ENCODE data around the gene ZNRF3.
"Not testable (repeated sequence)": the region's sequence is repeated elsewhere in the genome, so short reads cannot be mapped to it uniquely, and the experiment has no call there.

The ZNRF3 gene

GRCh38 chr22:28907311-28908008 lies 24.1 kb downstream of the ZNRF3 start:
- TF ChIP-seq, protein P1, sequence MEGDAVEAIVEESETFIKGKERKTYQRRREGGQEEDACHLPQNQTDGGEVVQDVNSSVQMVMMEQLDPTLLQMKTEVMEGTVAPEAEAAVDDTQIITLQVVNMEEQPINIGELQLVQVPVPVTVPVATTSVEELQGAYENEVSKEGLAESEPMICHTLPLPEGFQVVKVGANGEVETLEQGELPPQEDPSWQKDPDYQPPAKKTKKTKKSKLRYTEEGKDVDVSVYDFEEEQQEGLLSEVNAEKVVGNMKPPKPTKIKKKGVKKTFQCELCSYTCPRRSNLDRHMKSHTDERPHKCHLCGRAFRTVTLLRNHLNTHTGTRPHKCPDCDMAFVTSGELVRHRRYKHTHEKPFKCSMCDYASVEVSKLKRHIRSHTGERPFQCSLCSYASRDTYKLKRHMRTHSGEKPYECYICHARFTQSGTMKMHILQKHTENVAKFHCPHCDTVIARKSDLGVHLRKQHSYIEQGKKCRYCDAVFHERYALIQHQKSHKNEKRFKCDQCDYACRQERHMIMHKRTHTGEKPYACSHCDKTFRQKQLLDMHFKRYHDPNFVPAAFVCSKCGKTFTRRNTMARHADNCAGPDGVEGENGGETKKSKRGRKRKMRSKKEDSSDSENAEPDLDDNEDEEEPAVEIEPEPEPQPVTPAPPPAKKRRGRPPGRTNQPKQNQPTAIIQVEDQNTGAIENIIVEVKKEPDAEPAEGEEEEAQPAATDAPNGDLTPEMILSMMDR (IDR thresholded peaks at IDR 0.05): no peak
- Histone ChIP-seq H3K4me3 (no peak overlapping the region), H3K27ac (no peak overlapping the region)
- no peak for DNase-seq (ENCODE audit: low spot score)

DNA sequence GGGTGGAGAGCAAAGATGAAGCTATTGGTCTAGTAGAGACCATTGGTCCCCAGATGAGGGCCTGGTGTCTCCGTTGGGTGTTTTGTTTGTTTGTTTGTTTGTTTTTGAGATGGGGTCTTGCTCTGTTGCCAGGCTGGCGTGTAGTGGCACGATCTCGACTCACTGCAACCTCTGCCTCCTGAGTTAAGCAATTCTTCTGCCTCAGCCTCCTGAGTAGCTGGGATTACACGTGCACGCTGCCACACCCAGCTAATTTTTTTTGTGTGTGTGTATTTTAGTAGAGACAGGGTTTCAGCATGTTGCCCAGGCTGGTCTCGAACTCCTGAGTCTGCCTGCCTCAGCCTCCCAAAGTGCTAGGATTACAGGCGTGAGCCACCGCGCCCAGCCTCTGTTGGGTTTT lies 25.4 kb downstream of the ZNRF3 start:
- H3K27ac ChIP-seq; DNase-seq (ENCODE audit: low spot score); H3K4me3 ChIP-seq: not testable (repeated sequence)

GRCh38 chr22:28909375-28909774 lies 26.0 kb downstream of the ZNRF3 start:
- H3K4me3 ChIP-seq: no peak overlapping the region
- no peak overlapping the region for H3K27ac ChIP-seq
- DNase-seq (ENCODE audit: low spot score): no peak
- TF ChIP-seq, protein P1 (IDR thresholded peaks at IDR 0.05): no peak

DNA sequence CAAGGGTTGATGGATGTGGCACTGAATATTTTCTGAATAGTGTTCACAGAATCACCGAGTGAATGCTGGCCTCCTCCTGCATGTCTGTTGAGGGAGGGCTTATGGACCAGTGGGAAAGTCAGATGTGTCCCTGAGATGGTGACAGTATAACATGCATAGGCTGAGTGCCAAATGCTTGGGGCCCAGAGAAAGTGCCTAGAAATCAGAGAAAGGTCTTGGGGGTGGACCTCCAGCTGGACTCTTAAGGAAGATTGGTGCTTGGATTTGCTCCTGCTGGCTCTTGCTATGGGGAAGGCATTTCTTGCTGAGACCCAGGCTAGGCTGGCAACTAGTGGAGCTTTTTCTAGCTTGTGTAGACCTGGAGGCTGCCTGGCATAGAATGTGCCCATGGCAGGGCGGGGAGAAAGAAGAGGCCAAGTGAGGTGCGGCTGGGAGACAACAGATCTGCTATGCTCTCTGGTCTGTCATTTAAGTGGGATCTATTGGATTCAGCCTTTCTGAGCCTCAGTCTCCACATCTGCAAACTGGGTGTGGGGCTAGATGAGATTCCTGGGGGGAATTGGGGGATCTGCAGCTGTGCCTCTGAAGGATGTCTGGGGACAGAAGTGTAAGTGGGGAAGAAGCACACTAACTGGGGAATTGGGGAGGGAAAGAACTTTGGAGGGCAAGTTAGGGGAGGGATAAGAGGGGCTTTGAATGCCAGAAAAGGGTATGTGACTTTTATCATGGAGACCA lies 27.4 kb downstream of the ZNRF3 start:
- Histone ChIP-seq H3K27ac (peak overlapping the region; percentile 72 to 83), H3K4me3 (no peak overlapping the region)
- no peak for DNase-seq (ENCODE audit: low spot score)
- TF ChIP-seq, protein P1 (IDR thresholded peaks at IDR 0.05): no peak

GRCh38 chr22:28911304-28911690 lies 27.9 kb downstream of the ZNRF3 start:
- Histone ChIP-seq H3K27ac (peak overlapping the region; percentile 72 to 83), H3K4me3 (no peak overlapping the region)
- no peak for DNase-seq (ENCODE audit: low spot score)
- TF ChIP-seq, protein P1 (IDR thresholded peaks at IDR 0.05): no peak

GRCh38 chr22:28911777-28912669 lies 28.7 kb downstream of the ZNRF3 start:
- H3K27ac ChIP-seq: peak overlapping the region; percentile 72 to 83
- no peak overlapping the region for H3K4me3 ChIP-seq
- TF ChIP-seq, protein P1 (IDR thresholded peaks at IDR 0.05): no peak
- no peak for DNase-seq (ENCODE audit: low spot score)

DNA sequence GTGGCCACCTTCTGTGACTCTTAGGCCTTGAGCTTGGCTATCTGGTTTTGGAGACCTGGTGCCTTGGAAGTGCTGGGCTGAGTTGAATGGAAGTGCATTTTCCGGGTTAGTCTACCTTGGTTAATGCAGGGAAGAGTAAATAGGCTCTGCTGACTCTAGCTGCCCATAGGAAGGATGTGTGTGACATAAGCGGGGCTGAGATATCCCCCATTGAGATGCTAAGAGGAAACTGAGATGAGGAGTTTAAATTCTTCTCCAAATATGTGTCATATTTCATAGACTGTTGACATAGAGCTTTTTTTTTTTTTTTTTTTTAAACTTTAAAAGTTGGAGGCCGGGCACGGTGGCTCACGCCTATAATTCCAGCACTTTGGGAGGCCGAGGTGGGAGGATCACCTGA lies 30.8 kb downstream of the ZNRF3 start:
- H3K27ac ChIP-seq: peak overlapping the region; percentile 72 to 83
- no peak for DNase-seq (ENCODE audit: low spot score)
- TF ChIP-seq, protein P1 (IDR thresholded peaks at IDR 0.05): no peak

More for the DNA sequence above, 30.8 kb downstream of the ZNRF3 start:
- H3K4me3 ChIP-seq: no peak overlapping the region
